Activated CD4-positive, alpha-beta T cell treated with anti-CD3 and anti-CD28 coated beads, Interleukin-2, Interleukin-6, amounts not matched to agents 100 ng/mL and 50 ng/mL, durations not matched to agents 16 hours and 8 hours (primary cell): ENCODE data around the gene FEZF2.

Experiments
- DNase-seq: peaks from one replicate; pipeline ENCODE4 v3.0.0-alpha.2; 2020

FEZF2 gene

DNA sequence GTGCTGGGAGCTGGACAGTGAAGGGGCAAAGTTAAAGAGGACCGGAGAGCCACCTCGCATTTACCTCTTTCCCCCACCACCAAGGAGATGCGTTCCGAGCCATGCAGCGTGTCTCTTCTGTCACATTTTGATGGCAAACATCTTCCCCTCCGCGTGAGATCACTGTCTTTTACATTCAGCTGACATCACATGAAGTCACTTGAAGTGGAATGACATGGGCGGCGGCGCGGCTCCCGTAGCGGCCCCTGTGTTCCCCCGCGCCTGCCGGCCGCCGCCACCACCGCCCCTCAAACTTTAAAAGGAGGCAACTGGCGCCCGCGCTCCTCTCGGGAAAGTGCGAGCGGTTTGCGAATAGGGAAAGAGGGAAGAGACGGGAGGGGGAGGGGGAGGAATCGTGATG is at the start of gene FEZF2:
Gene FEZF2 (minus strand): TSS at position 336 of the 400 bp plus-strand sequence. CDS start 682 bp downstream, outside the sequence.
- no peak for DNase-seq

DNA sequence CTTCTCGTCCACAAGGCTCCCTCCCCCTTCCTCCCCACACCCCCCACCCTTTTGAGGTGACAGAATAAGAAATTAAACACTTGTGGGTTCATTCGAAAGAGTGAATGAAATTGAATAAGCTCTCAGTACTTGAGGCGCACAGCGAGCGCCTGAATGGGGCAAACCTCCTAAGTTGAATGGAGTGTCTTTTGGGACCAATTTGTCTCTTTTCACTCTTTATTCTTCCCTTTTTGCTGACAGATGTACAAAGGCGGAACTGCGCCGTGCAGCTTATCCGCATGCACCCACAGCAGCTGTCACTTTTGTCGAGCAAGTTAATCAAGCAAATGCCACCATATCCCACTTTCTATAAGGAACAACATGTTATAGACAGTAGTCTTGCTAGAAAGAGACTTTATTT is 47.9 kb upstream of the FEZF2 start:
- no peak for DNase-seq

DNA sequence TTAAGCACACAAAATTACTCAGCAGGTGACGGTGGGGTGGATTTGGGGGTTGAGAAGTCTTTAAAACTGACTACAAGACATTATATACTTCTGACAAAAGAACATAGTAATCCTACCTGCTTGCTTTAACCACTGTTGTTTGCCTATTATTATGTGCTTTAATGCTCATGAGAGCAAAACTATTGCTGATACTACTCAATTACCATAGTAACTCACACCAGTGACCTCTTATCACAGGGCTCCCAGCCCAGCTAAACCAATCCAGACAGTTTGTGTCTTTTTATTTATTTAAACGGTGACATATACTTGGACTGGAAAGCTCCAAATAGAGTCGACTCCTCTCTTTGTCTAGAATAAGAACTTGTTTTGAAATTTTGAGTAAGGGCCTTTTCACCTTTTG is 42.8 kb upstream of the FEZF2 start:
- no peak for DNase-seq

DNA sequence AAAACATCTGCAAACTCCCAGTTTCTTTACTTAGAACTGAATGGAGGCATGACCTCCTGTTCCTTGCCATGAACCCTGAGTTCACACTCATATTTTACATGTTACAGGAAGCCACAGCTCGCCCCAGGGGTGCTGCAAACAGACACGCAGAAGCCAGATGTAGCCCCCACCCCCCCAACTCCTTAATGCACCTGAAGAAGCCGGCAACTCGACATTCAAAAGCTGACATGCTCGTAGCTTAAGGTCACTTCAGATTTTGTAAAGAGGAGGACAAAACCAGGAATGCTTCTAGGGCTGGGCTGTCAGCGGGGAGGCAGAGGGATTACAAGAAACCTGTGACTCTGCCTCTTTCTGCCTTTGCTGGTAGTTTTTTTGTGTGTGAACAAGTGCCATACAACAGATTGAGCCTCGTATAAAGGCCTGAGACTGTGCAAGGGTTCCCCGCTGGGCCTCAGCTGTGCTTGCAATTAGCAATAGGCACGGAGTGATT is 42.0 kb upstream of the FEZF2 start:
- DNase-seq, result no peak

DNA sequence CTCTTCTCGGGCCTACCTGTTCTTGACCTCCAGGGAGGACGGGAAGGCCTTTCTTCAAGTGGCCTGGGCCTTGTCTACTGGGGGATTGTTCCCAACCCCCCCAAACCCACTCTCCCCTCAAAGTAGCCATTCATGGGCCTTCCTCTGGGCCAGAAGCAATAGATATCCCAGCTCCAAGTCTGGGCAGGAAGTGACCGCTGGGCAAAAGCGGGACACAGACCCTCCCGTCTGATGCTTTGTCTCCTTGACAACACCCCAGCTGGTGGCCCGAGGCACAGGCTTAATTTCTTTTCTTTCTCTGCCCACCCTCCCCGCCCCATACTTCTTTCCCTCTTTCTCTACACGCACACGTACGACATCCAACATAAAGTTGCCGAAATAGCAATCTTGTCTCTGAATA is 41.4 kb upstream of the FEZF2 start:
- DNase-seq, result no peak

GRCh38 chr3:62413687-62414086 is 40.3 kb upstream of the FEZF2 start:
- DNase-seq, result no peak

DNA sequence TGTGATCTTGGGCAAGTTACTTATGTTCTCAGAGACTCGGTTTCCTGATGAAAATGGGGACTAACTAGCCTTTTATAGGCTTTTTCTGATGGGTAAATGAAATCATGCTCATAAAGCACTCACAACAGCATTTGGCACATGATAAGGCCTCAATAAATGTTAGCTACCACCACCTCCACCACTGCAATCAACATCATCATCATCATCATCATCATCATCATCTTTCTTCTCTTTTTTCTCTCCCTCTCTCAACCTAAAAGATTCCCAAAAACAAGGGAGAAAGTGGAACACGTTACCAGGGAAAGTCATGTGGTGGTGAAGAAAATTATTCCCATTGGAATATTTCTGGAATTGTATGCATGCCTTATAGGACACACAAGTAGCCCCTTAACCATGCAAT is 33.6 kb upstream of the FEZF2 start:
- DNase-seq, result no peak

- no peak for DNase-seq
Measured at GRCh38 chr3:62405566-62405965, 32.2 kb upstream of the FEZF2 start.

GRCh38 chr3:62405135-62405534 is 31.8 kb upstream of the FEZF2 start:
- no peak for DNase-seq

DNA sequence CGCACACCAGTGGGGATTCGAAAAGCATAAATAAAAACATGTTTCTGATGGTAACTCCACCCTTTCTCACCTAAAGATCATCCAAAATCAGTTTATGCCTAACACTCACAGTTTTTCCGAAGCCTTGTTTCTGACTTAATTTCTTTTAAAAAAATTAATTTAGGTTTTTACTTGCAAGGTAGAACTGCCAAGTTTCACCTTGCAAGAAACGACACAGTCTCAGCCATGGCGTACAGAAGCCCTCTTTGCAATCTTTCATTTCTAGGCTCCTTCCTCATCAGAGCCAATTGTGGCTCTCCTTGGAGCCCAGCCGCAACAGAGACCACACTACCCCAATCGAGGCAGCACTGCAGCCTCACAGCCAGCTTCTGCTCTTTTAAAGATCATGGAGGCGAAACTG is 31.0 kb upstream of the FEZF2 start:
- no peak for DNase-seq

DNA sequence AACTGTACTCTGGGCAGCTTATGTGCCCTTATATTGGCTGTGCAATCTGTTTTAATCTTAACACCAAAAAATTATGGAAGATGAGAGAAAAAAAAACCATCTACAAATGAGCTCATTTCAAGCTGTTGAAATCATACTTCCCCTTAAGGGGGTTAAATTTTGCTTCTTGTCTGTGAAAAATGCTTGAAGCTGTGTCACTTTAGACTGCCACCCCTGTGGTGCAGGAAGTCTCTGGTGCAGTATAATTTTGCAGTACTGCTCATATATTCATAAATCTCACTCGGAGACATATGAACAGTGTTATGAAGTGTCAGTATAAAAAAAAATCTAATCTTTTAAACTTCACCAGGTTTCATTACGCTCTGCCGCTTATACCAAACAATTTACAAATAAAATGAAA is 30.4 kb upstream of the FEZF2 start:
- DNase-seq, result no peak

DNA sequence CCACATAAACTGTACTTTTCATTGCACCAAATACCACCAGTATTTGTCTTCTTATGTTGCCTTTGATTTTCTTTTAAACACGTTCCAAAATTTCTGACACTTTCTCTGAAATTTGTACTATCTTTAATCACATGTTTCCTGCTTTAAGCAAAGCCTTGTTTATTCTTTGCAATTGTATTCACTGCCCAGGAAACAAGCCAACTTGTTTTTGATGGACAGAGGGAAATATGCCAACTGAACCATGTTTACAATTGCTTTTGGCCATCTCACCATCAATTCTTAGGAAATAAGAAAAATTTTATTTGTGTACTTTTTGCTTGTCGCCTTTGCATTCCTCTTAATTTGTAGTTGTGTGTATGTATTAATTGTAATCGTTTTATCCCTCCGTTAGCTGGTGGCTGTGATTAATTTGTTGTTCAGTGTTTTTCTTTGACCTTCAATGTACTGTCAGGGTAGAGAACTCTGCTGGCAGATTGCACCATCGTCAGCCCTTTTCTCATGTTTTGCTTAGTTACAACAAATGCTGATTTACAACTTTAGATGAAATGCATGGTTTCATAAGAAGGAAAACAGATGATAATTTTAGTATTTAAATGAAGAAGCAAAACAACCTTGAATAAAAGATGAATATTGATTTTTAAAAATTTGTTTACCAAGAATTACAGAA is 19.4 kb upstream of the FEZF2 start:
- no peak for DNase-seq

DNA sequence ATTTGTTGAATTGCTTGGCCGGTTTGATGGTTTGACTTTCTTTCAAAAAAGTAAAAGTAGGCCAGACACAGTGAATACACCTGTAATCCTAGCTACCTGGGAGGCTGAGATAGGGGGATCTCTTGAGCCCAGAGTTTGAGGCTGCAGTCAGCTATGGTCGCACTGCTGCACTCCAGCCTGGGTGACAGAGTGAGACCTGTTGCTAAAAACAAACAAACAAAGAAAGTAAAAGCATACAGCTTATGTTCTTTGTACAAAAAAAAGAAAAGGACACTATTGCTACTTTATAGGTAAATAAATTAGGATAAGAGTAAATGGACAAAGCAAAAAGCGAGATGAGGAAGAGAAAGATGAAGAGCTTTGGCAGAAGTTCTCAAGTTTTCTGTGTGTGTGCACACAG is 13.9 kb upstream of the FEZF2 start:
- DNase-seq, result no peak

- no peak for DNase-seq
Measured at GRCh38 chr3:62379321-62379798, 6.0 kb upstream of the FEZF2 start.

GRCh38 chr3:62378921-62379320 is 5.6 kb upstream of the FEZF2 start:
- DNase-seq, result no peak

DNA sequence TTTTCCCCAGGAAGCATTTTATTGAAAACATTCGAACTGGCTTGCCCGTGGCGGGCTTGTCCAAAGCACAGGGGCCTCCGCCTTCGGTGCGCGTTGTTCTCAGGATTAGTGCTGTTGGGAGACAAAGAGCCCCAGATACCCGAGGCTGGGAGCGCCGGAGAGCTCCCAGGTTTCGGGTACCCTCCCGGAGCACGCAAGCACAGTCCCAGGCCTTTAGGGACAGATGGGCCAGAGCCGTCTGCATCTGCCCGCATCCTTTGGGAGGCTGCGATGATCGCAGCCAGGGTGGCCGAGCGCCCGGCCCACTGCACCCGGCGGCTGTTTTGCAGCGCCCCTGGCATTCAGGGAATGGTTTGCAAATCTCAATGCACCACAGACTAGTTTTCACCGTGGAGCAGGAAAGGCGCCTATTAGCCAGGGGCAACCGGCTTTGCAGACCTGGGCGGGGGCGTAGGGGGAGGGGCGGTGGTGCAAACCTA is 5.0 kb upstream of the FEZF2 start:
- no peak for DNase-seq

DNA sequence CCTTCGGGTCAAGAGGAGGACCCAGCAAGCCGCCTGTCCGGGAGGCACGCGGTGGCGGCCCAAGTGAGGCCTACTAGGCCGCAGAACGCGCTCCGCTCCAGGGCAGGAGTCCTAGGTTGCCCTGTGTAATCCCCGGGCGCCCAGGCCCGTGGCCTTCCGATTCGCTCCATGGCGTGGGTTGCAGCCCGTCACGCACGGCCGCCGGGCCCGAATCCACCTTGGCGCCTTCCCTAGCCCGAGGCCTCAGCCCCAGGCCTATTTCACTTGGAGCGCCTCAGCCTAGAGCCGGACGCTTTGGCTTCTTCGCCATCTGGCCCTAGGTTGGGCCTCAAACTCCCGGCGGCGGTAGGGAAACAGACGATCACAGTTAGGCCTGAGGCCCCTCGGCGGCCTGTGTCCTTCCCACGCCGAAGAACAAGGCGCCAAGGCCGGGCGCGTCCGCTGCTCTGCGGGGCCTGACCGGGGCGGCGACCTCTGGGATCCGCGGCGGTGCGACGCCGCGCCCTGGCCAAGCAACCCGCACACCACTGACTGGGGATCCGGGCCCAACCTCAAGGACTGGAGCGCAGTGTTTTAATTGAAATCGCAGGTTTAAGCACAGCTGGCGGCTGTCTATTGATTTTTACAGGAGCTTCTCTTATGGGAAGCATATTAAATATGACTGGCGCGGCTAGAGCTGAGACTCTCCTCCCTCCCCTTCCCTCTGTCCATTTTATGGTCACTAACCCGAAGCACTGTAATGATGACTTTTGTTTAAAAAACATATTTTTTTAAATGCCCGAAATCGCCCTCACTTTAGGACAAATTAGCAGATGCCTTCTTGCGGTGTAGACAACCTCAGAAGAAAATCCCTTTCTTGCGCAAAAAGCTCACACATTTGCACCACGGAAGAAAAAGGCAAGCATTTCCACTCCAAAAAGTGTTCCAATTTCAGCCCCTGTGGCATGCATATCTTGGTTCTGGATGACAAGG is 3.8 kb upstream of the FEZF2 start:
- DNase-seq, result no peak

GRCh38 chr3:62376454-62376720 is 3.0 kb upstream of the FEZF2 start:
- no peak for DNase-seq

- DNase-seq, result no peak
Measured at GRCh38 chr3:62375655-62376453, 2.5 kb upstream of the FEZF2 start.

DNA sequence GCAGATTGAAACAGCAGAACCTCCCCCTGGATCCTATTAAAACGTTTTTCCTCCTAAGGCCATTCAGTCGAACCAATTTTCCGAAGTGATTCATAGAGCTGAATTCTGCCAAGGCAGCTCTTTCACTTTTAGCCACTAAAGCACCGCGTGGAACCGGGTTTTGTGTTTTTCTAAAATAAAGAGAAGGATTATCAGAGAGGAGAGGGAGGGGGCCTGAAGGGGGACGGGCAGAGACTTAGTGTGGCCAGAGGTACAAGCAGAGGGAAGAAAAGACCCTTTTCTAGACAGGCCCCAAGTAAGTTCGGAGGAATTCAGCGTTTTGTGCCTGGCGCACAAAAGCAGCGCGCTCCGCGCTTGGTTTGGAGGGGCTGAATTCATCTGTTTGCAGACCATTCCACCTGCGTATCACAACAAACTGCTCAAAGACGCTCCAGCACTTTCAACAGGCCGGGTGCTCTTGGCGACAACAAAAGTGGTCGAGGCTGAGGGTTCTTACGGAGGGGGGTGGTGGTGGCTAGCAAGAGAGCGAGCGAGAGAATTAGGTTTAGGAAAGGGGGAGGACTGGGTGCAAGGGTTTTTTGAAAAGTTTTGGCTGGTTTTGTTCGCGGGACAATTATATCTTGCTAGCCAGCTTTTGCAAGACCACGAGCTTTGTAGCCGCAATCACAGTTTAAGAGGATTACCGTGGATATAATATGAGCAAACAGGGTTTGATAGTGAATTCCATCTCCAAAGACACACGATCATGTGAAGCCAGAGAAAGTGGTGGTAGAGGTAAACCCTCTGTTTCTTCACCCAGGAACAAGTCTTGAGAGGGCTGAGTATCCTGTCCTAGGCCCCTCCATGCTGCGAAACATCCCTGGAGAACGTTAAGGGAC is 1.2 kb upstream of the FEZF2 start:
- no peak for DNase-seq

- DNase-seq, result no peak
Measured at GRCh38 chr3:62373714-62374333, 474 bp upstream of the FEZF2 start.

DNA sequence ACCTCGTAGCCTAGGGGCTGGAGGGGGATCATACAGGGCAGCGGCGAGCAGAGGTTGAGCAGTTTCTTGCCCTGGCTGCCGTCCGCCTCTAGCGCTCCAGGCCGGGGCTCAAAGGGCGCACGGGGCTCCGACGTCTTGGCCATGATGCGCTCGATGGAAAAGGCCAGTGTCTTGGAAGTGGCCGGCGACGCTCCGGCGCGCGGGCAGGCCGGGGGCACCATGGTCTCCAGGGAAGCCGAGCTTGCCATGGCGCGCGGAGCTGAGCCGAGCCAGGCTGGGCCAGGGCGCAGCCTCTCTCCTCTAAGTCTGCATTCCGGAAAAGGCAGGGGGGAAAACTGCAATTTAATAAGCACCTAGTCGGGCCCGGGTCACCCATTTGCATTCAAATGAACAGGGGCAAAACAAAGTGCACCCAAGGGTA is 719 bp downstream of the FEZF2 start:
- no peak for DNase-seq
